GM23248 (cell line): Measurements from ENCODE around the gene CALML3.

ENCODE experiments used
- EZH2 ChIP-seq: fragments of 200-600 bp; sonication (generic); IDR thresholded peaks from 2 replicates; pipeline ENCODE4 v1.6.1; 2018; ENCODE audit warnings: antibody characterized with exemption, mild to moderate bottlenecking; ENCODE audit not compliant: insufficient read depth, poor library complexity, severe bottlenecking
- EZH2phosphoT487 ChIP-seq: fragments of 200-600 bp; sonication (generic); IDR thresholded peaks from 2 replicates; pipeline ENCODE4 v1.6.1; 2018; ENCODE audit warnings: antibody characterized with exemption, moderate library complexity, mild to moderate bottlenecking, low read depth; ENCODE audit not compliant: insufficient read depth

- TF ChIP-seq EZH2phosphoT487 (no peak), EZH2 (no peak)
Measured at GRCh38 chr10:5555021-5555510, 30.3 kb downstream of the CALML3 start.
